SU-DHL-6 (cell line): Measurements from ENCODE around the gene ASIC3.
A peak's percentile ranks its signal among the peaks of the same experiment; 100 is the strongest.

Source experiments
- H2AFZ ChIP-seq: fragments of 200-600 bp; sonication (generic); 2 replicates; pipeline ENCODE4 v1.6.1; 2014; ENCODE audit warnings: low read depth, mild to moderate bottlenecking, moderate library complexity, mixed read lengths, antibody characterized with exemption, low read length; ENCODE audit not compliant: severe bottlenecking
- H3F3A ChIP-seq: fragments of 200-600 bp; shearing (Covaris generic); 2 replicates; pipeline ENCODE4 v1.6.0; 2016; ENCODE audit warnings: antibody characterized with exemption, mild to moderate bottlenecking; ENCODE audit not compliant: insufficient read depth
- H3K27ac ChIP-seq: fragments of 200-600 bp; sonication (generic); 2 replicates; pipeline ENCODE4 v1.5.1; 2016; ENCODE audit warnings: low read depth, mild to moderate bottlenecking, low read length, moderate library complexity, mixed read lengths
- H3K27me3 ChIP-seq: fragments of 200-600 bp; sonication (generic), shearing (Covaris generic); 2 replicates; pipeline ENCODE4 v1.6.0; 2014; ENCODE audit warnings: mild to moderate bottlenecking, low read length
- H3K36me3 ChIP-seq: fragments of 200-600 bp; sonication (generic); 2 replicates; pipeline ENCODE4 v1.6.1; 2014; ENCODE audit warnings: mild to moderate bottlenecking, low read length, mixed read lengths
- H3K4me2 ChIP-seq: fragments of 300-600, 200-600 bp; shearing (Covaris generic), sonication (generic); 2 replicates; pipeline ENCODE4 v1.6.0; 2014; ENCODE audit warnings: low read length, low read depth, mild to moderate bottlenecking; ENCODE audit not compliant: poor library complexity, severe bottlenecking
- H3K4me3 ChIP-seq: fragments of 200-600 bp; sonication (generic); 2 replicates; pipeline ENCODE4 v1.5.1; 2014; ENCODE audit warnings: antibody characterized with exemption, low read length, mild to moderate bottlenecking, mixed read lengths; ENCODE audit not compliant: insufficient read depth, poor library complexity, severe bottlenecking
- H3K79me2 ChIP-seq: fragments of 200-600 bp; sonication (generic); 2 replicates; pipeline ENCODE4 v1.6.1; 2014; ENCODE audit warnings: mild to moderate bottlenecking, low read length, moderate library complexity; ENCODE audit not compliant: insufficient read depth
- H3K9ac ChIP-seq: fragments of 200-600 bp; sonication (generic); 2 replicates; pipeline ENCODE4 v1.7.0; 2014; ENCODE audit warnings: mild to moderate bottlenecking, low read length
- H3K9me2 ChIP-seq: fragments of 200-600 bp; sonication (generic); replicated peaks from 2 replicates; pipeline ENCODE4 v1.6.1; 2014; ENCODE audit warnings: low read length; ENCODE audit not compliant: insufficient read depth
- H3K9me3 ChIP-seq: fragments of 200-600 bp; sonication (generic); 2 replicates; pipeline ENCODE4 v1.6.1; 2014; ENCODE audit warnings: low read length, mixed read lengths; ENCODE audit not compliant: insufficient read depth
- H4K20me1 ChIP-seq: fragments of 200-600 bp; sonication (generic); 2 replicates; pipeline ENCODE4 v1.6.1; 2014; ENCODE audit warnings: low read depth, mild to moderate bottlenecking, antibody characterized with exemption, low read length, moderate library complexity, mixed read lengths
- CTCF ChIP-seq: fragments of 200-600 bp; sonication (generic); IDR thresholded peaks from one replicate; pipeline ENCODE4 v1.5.1; 2017; ENCODE audit warnings: antibody characterized with exemption, mild to moderate bottlenecking, low read length, moderate library complexity; ENCODE audit not compliant: insufficient read depth, poor library complexity, severe bottlenecking
- EZH2phosphoT487 ChIP-seq: fragments of 200-600 bp; sonication (generic), shearing (Covaris generic); conservative IDR thresholded peaks from 2 replicates; pipeline ENCODE4 v1.6.1; 2018; ENCODE audit warnings: mild to moderate bottlenecking, antibody characterized with exemption, low read length, moderate library complexity, mixed read lengths

The ASIC3 gene

GRCh38 chr7:151028948-151029501 is 19.3 kb upstream of the ASIC3 start:
- H4K20me1 ChIP-seq = no peaks in the 10 kb centered on the region
- H3K27me3 ChIP-seq = no peaks in the 10 kb centered on the region
- H3K4me3 ChIP-seq = peak overlapping the region; percentile 76
- no peaks in the 10 kb centered on the region for H3F3A ChIP-seq
- TF ChIP-seq CTCF (no peak), EZH2phosphoT487 (no peak)
- H3K9me2 ChIP-seq = no peaks in the 10 kb centered on the region
- peaks cover 12% of the 10 kb centered on the region; the same call in 1 of the 2 replicates for H3K79me2 ChIP-seq
- no peak overlapping the region for H3K27ac ChIP-seq
- H3K9me3 ChIP-seq = no peaks in the 10 kb centered on the region
- H3K4me2 ChIP-seq = peak overlapping the region; percentile 78
- peak overlapping the region; percentile 65 for H3K9ac ChIP-seq
- H3K36me3 ChIP-seq = no peaks in the 10 kb centered on the region
- peak overlapping the region; percentile 64 for H2AFZ ChIP-seq

- Histone ChIP-seq H3K4me2 (no peak overlapping the region), H3K9me2 (no peaks in the 10 kb centered on the region), H3K4me3 (no peak overlapping the region), H3K9ac (no peak overlapping the region), H3F3A (no peaks in the 10 kb centered on the region), H3K27me3 (no peaks in the 10 kb centered on the region), H2AFZ (no peak overlapping the region), H3K9me3 (no peaks in the 10 kb centered on the region), H3K36me3 (no peaks in the 10 kb centered on the region), H4K20me1 (no peaks in the 10 kb centered on the region), H3K27ac (no peak overlapping the region), H3K79me2 (peaks cover 12% of the 10 kb centered on the region; the same call in 1 of the 2 replicates)
- no peak for TF ChIP-seq CTCF
- TF ChIP-seq EZH2phosphoT487 = no peak
These were observed 17.3 kb upstream of the ASIC3 start for GRCh38 chr7:151031011-151031410.

DNA sequence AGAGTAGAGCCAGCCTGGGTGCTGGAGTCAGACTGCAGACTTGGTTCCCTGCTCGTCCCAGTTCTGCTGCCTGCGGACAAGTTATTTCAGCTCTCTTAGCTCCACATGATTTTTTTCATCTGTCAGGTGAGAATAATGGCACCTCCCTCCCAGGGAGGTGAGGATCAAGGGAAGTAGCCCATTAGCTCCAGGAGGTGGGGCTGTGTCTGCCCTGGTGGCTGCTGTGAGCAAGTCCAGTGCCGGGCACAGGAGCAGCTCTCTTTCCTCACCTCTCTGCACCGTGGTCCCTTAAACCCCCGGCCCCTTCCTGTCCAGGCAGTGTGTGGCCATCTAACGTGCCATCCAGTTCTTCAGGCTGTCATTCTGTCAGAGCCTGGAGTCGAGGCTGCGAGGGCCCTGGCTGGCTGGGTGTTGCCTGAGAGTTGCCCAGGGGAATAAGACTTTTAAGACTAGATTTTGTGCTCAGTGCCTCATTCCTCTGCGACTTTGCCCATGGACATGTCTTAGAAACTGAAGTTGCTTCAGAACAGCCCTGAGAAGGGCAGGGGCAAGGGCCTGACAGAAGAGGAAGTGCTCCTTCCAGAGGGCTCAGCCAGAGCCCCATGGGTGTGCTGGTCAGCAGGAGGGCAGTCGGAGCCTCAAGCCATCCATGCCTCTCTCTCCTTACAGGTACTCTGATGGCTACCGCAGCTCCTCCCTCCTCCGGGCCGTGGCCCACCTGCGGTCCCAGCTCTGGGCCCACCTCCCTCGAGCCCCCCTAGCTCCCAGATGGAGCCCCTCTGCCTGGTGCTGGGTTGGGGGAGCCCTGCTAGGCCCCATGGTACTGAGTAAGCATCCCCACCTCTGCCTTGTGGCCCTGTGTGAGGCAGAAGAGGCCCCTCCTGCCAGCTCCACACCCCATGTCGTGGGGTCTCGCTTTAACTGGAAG is 15.1 kb upstream of the ASIC3 start:
- no peaks in the 10 kb centered on the region for H3K27me3 ChIP-seq
- H3K36me3 ChIP-seq = no peaks in the 10 kb centered on the region
- H3K79me2 ChIP-seq = peaks cover 12% of the 10 kb centered on the region; the same call in 1 of the 2 replicates
- no peaks in the 10 kb centered on the region for H3K9me3 ChIP-seq
- no peak overlapping the region for H3K4me3 ChIP-seq
- TF ChIP-seq EZH2phosphoT487 (no peak), CTCF (no peak)
- no peaks in the 10 kb centered on the region for H3F3A ChIP-seq
- no peaks in the 10 kb centered on the region for H4K20me1 ChIP-seq
- no peaks in the 10 kb centered on the region for H3K9me2 ChIP-seq
- H3K4me2 ChIP-seq = no peak overlapping the region
- no peak overlapping the region for H2AFZ ChIP-seq
- H3K27ac ChIP-seq = no peak overlapping the region
- H3K9ac ChIP-seq = no peak overlapping the region
